ENCODE measurements around the gene TNRC6B.

GRCh38 chr22:40240160-40240559 lies 62.4 kb downstream of the TNRC6B start:
- TF ChIP-seq CTCF (IDR thresholded peaks at IDR 0.05; ENCODE audit: low read depth, low read length) (no peak), EZH2phosphoT487 (IDR thresholded peaks at IDR 0.05; ENCODE audit: low read depth) (no peak)
